ENCODE results near the gene MYBBP1A. TPM values are rescaled to one million over a fixed set of nuclear protein-coding genes. Genes with fewer than 3 reads are reported as not detected.

Gene MYBBP1A
- total and polyA plus RNA-seq, 2 experiments from 2014 or later = 70.7 to 213 TPM

DNA sequence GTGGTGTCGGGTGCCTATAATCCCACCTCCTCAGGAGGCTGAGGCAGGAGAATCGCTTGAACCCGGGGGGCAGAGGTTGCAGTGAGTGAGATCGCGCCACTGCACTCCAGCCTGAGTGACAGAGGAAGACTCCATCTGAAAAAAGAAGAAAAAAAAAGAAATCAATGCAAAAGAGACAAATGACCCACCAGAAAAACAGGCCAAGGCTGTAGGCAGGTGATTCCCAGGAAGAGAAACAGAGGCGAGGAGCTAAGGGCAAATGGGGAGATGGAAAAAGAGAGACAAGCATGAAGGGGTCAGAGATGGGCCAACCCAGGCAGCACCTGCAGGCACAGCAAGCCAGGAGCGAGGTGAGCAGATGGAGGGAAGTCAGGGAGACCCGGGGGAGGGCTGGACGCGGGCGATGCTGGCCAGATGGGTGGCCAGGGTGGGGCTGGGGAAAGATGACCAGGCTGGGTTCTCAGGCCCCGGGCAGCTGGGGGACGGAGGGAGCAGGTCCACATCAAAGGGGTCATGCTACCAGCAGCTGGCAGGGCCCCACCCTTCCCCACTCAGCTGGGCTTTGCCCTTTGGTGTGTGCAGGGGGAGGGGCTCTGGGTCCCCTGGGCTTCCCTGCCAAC is 25.5 kb downstream of the MYBBP1A start:
- Mint-ChIP-seq H3K4me3 (no peak overlapping the region), H3K4me1 (peaks cover 14% of the 10 kb centered on the region), H3K27ac (no peak overlapping the region), H3K27me3 (ENCODE audit: insufficient read depth, low read depth, poor library complexity) (peaks cover 66% of the 10 kb centered on the region), H3K9me3 (no peaks in the 10 kb centered on the region; the same call in 2 of the 3 replicates), H3K36me3 (ENCODE audit: low read depth) (no peaks in the 10 kb centered on the region; the same call in 2 of the 3 replicates)
- ATAC-seq (no peak), DNase-seq (ENCODE audit: low spot score) (no peak)
- Histone ChIP-seq H3K27ac (ENCODE audit: low read depth) (no peak overlapping the region), H3K4me3 (no peak overlapping the region), H2AFZ (no peak overlapping the region), H3K27me3 (ENCODE audit: insufficient read depth) (peaks cover 73% of the 10 kb centered on the region), H3K4me1 (ENCODE audit: insufficient read depth) (no peaks in the 10 kb centered on the region), H3F3A (replicated peaks; ENCODE audit: low read depth) (no peaks in the 10 kb centered on the region), H3K4me2 (no peak overlapping the region), H3K36me3 (ENCODE audit: insufficient read depth) (no peaks in the 10 kb centered on the region), H3K9me2 (ENCODE audit: insufficient read depth) (no peaks in the 10 kb centered on the region), H4K20me1 (replicated peaks; ENCODE audit: insufficient read depth) (no peaks in the 10 kb centered on the region), H3K79me2 (replicated peaks; ENCODE audit: insufficient read depth) (no peaks in the 10 kb centered on the region)
- TF ChIP-seq CREB1 (CRISPR knock-in tag; IDR thresholded peaks at IDR 0.05; ENCODE audit: low read depth) (no peak), STAT1 (IDR thresholded peaks at IDR 0.05; ENCODE audit: unreplicated experiment) (no peak)

DNA sequence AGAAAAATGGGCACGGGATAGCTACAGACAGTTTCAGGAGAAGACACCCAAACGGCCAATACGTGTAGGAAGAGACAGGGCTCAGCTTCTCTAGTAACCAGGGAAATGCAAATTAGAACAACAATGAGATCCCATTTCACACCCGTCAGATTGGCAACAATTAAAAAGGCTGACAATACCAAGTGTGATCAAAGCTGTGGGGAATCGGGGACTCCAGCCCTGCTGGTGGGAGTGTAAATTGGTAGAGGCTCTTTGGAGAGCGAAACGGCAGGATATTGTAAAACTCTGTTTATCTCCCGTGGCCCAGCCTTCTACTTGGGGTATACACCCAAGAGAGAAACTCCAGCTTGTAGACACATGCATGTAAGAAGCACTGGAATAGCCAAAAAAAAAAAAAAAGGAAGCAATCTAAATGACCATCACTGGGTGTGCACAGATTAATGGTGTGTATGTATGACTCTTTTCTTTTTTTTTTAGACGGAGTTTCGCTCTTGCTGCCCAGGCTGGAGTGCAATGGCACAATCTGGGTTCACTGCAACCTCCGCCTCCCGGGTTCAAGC is 27.5 kb downstream of the MYBBP1A start:
- Histone ChIP-seq H3K9me2 (ENCODE audit: insufficient read depth) (no peaks in the 10 kb centered on the region), H4K20me1 (replicated peaks; ENCODE audit: insufficient read depth) (no peaks in the 10 kb centered on the region), H2AFZ (no peak overlapping the region), H3K4me2 (no peak overlapping the region), H3K27ac (ENCODE audit: low read depth) (no peak overlapping the region), H3K36me3 (ENCODE audit: insufficient read depth) (no peaks in the 10 kb centered on the region), H3K79me2 (replicated peaks; ENCODE audit: insufficient read depth) (no peaks in the 10 kb centered on the region), H3K4me1 (ENCODE audit: insufficient read depth) (no peaks in the 10 kb centered on the region), H3K4me3 (no peak overlapping the region), H3F3A (replicated peaks; ENCODE audit: low read depth) (no peaks in the 10 kb centered on the region), H3K27me3 (ENCODE audit: insufficient read depth) (peaks cover 86% of the 10 kb centered on the region)
- H3K36me3 Mint-ChIP-seq (ENCODE audit: low read depth) = no peaks in the 10 kb centered on the region; the same call in 2 of the 3 replicates
- peaks cover 12% of the 10 kb centered on the region for H3K4me1 Mint-ChIP-seq
- DNase-seq (ENCODE audit: low spot score) = peak; percentile 43
- peak; percentile 26; the same call in 2 of the 3 replicates for ATAC-seq
- H3K27me3 Mint-ChIP-seq (ENCODE audit: insufficient read depth, low read depth, poor library complexity) = peaks cover 63% of the 10 kb centered on the region
- no peak overlapping the region for H3K27ac Mint-ChIP-seq
- no peaks in the 10 kb centered on the region for H3K9me3 Mint-ChIP-seq
- no peak overlapping the region for H3K4me3 Mint-ChIP-seq
- no peak for TF ChIP-seq STAT1 (IDR thresholded peaks at IDR 0.05; ENCODE audit: unreplicated experiment)
- TF ChIP-seq, protein P1, sequence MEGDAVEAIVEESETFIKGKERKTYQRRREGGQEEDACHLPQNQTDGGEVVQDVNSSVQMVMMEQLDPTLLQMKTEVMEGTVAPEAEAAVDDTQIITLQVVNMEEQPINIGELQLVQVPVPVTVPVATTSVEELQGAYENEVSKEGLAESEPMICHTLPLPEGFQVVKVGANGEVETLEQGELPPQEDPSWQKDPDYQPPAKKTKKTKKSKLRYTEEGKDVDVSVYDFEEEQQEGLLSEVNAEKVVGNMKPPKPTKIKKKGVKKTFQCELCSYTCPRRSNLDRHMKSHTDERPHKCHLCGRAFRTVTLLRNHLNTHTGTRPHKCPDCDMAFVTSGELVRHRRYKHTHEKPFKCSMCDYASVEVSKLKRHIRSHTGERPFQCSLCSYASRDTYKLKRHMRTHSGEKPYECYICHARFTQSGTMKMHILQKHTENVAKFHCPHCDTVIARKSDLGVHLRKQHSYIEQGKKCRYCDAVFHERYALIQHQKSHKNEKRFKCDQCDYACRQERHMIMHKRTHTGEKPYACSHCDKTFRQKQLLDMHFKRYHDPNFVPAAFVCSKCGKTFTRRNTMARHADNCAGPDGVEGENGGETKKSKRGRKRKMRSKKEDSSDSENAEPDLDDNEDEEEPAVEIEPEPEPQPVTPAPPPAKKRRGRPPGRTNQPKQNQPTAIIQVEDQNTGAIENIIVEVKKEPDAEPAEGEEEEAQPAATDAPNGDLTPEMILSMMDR (conservative IDR thresholded peaks at IDR 0.05; ENCODE audit: low read depth in 2 of 2) = no peak
- TF ChIP-seq ZNF114 (CRISPR knock-in tag; IDR thresholded peaks at IDR 0.05) = no peak
- TF ChIP-seq, protein P2, sequence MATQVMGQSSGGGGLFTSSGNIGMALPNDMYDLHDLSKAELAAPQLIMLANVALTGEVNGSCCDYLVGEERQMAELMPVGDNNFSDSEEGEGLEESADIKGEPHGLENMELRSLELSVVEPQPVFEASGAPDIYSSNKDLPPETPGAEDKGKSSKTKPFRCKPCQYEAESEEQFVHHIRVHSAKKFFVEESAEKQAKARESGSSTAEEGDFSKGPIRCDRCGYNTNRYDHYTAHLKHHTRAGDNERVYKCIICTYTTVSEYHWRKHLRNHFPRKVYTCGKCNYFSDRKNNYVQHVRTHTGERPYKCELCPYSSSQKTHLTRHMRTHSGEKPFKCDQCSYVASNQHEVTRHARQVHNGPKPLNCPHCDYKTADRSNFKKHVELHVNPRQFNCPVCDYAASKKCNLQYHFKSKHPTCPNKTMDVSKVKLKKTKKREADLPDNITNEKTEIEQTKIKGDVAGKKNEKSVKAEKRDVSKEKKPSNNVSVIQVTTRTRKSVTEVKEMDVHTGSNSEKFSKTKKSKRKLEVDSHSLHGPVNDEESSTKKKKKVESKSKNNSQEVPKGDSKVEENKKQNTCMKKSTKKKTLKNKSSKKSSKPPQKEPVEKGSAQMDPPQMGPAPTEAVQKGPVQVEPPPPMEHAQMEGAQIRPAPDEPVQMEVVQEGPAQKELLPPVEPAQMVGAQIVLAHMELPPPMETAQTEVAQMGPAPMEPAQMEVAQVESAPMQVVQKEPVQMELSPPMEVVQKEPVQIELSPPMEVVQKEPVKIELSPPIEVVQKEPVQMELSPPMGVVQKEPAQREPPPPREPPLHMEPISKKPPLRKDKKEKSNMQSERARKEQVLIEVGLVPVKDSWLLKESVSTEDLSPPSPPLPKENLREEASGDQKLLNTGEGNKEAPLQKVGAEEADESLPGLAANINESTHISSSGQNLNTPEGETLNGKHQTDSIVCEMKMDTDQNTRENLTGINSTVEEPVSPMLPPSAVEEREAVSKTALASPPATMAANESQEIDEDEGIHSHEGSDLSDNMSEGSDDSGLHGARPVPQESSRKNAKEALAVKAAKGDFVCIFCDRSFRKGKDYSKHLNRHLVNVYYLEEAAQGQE (IDR thresholded peaks at IDR 0.05; ENCODE audit: unreplicated experiment) = no peak
- TF ChIP-seq EZH2 (IDR thresholded peaks at IDR 0.05; ENCODE audit: low read depth, unreplicated experiment) = no peak
- TF ChIP-seq NANOG (IDR thresholded peaks at IDR 0.05; ENCODE audit: borderline replicate concordance) = no peak
- TF ChIP-seq, protein P3, sequence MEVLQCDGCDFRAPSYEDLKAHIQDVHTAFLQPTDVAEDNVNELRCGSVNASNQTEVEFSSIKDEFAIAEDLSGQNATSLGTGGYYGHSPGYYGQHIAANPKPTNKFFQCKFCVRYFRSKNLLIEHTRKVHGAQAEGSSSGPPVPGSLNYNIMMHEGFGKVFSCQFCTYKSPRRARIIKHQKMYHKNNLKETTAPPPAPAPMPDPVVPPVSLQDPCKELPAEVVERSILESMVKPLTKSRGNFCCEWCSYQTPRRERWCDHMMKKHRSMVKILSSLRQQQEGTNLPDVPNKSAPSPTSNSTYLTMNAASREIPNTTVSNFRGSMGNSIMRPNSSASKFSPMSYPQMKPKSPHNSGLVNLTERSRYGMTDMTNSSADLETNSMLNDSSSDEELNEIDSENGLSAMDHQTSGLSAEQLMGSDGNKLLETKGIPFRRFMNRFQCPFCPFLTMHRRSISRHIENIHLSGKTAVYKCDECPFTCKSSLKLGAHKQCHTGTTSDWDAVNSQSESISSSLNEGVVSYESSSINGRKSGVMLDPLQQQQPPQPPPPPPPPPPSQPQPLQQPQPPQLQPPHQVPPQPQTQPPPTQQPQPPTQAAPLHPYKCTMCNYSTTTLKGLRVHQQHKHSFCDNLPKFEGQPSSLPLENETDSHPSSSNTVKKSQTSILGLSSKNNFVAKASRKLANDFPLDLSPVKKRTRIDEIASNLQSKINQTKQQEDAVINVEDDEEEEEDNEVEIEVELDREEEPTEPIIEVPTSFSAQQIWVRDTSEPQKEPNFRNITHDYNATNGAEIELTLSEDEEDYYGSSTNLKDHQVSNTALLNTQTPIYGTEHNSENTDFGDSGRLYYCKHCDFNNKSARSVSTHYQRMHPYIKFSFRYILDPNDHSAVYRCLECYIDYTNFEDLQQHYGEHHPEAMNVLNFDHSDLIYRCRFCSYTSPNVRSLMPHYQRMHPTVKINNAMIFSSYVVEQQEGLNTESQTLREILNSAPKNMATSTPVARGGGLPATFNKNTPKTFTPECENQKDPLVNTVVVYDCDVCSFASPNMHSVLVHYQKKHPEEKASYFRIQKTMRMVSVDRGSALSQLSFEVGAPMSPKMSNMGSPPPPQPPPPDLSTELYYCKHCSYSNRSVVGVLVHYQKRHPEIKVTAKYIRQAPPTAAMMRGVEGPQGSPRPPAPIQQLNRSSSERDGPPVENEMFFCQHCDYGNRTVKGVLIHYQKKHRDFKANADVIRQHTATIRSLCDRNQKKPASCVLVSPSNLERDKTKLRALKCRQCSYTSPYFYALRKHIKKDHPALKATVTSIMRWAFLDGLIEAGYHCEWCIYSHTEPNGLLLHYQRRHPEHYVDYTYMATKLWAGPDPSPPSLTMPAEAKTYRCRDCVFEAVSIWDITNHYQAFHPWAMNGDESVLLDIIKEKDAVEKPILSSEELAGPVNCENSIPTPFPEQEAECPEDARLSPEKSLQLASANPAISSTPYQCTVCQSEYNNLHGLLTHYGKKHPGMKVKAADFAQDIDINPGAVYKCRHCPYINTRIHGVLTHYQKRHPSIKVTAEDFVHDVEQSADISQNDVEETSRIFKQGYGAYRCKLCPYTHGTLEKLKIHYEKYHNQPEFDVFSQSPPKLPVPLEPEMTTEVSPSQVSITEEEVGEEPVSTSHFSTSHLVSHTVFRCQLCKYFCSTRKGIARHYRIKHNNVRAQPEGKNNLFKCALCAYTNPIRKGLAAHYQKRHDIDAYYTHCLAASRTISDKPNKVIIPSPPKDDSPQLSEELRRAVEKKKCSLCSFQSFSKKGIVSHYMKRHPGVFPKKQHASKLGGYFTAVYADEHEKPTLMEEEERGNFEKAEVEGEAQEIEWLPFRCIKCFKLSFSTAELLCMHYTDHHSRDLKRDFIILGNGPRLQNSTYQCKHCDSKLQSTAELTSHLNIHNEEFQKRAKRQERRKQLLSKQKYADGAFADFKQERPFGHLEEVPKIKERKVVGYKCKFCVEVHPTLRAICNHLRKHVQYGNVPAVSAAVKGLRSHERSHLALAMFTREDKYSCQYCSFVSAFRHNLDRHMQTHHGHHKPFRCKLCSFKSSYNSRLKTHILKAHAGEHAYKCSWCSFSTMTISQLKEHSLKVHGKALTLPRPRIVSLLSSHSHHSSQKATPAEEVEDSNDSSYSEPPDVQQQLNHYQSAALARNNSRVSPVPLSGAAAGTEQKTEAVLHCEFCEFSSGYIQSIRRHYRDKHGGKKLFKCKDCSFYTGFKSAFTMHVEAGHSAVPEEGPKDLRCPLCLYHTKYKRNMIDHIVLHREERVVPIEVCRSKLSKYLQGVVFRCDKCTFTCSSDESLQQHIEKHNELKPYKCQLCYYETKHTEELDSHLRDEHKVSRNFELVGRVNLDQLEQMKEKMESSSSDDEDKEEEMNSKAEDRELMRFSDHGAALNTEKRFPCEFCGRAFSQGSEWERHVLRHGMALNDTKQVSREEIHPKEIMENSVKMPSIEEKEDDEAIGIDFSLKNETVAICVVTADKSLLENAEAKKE (CRISPR knock-in tag; IDR thresholded peaks at IDR 0.05) = no peak
- TF ChIP-seq JUNB (IDR thresholded peaks at IDR 0.05; ENCODE audit: unreplicated experiment) = no peak
- TF ChIP-seq POLR2AphosphoS5 (IDR thresholded peaks at IDR 0.05; ENCODE audit: low read depth) = no peak
